Cardiac fibroblast (primary cell): ENCODE data around the gene FRS2.
A peak's percentile ranks its signal among the peaks of the same experiment; 100 is the strongest.

Experiments
- DNase-seq, 2 donors: peaks; one replicate each; pipeline versions ENCODE4 v3.0.0 to v3.0.0-alpha.2; 2010; ENCODE audit warnings: low read depth in 2 of 2
- H3K4me3 ChIP-seq, 2 donors: replicated peaks in 1 of 2; 1 replicate in 1 of 2; 2 replicates in 1 of 2; pipeline ENCODE4 v1.5.1; 2011; ENCODE audit warnings: low read depth in 2 of 2, low read length in 2 of 2, mild to moderate bottlenecking in 2 of 2, moderate library complexity in 1 of 2
- CTCF ChIP-seq: IDR thresholded peaks from one replicate; pipeline ENCODE4 v1.5.1; 2011; ENCODE audit warnings: low read depth, mild to moderate bottlenecking, low read length, inconsistent platforms

FRS2 gene

GRCh38 chr12:69523433-69524330 is 53.5 kb downstream of the FRS2 start:
- TF ChIP-seq CTCF: no peak
- no peak for DNase-seq
- no peak overlapping the region for H3K4me3 ChIP-seq

- no peak overlapping the region for H3K4me3 ChIP-seq
- DNase-seq: no peak
- no peak for TF ChIP-seq CTCF
Measured at GRCh38 chr12:69524331-69524630, 54.1 kb downstream of the FRS2 start.

- TF ChIP-seq CTCF: no peak
- peak in 1 of 2 donors; percentile 47 for DNase-seq
- no peak overlapping the region for H3K4me3 ChIP-seq
Measured at GRCh38 chr12:69524755-69525469, 54.7 kb downstream of the FRS2 start.

GRCh38 chr12:69527506-69528272 is 57.5 kb downstream of the FRS2 start:
- no peak for TF ChIP-seq CTCF
- peak; percentile 76 to 84 for DNase-seq
- no peak overlapping the region for H3K4me3 ChIP-seq

GRCh38 chr12:69529021-69529420 is 58.8 kb downstream of the FRS2 start:
- TF ChIP-seq CTCF: no peak
- DNase-seq: no peak
- no peak overlapping the region for H3K4me3 ChIP-seq

GRCh38 chr12:69533844-69534243 is 63.7 kb downstream of the FRS2 start:
- DNase-seq: peak in 1 of 2 donors; percentile 24

More at GRCh38 chr12:69533844-69534243, 63.7 kb downstream of the FRS2 start:
- no peak overlapping the region for H3K4me3 ChIP-seq
- no peak for TF ChIP-seq CTCF
